Kidney epithelial cell (primary cell): ENCODE measurements around the gene SPINDOC. TPM values are rescaled to one million over a fixed set of nuclear protein-coding genes. Genes with fewer than 3 reads are reported as not detected.

ENCODE experiments used
- DNase-seq: peaks from one replicate; pipeline ENCODE4 v3.0.0-alpha.2; 2010; ENCODE audit warnings: low read depth
- H3K27me3 ChIP-seq: 2 replicates; pipeline ENCODE4 v1.6.0; 2011; ENCODE audit warnings: low read length; ENCODE audit not compliant: control insufficient read depth, insufficient read depth
- H3K36me3 ChIP-seq: 2 replicates; pipeline ENCODE4 v1.5.1; 2011; ENCODE audit warnings: low read length; ENCODE audit not compliant: control insufficient read depth, insufficient read depth
- H3K4me3 ChIP-seq: 2 replicates; pipeline ENCODE4 v1.5.1; 2011; ENCODE audit warnings: low read depth, mild to moderate bottlenecking, control low read depth, low read length
- total RNA-seq: library from RNA; depleted of rRNA; stranded (reverse); fragments of >200 nt; gene quantifications from 2 replicates; pipeline ENCODE4 v1.2.3, GENCODE V29; 2015
- TF ChIP-seq, protein P1 (sequence below): IDR thresholded peaks from 2 replicates; pipeline ENCODE4 v1.5.1; 2011; ENCODE audit warnings: mild to moderate bottlenecking, moderate library complexity, low read length, control low read depth, inconsistent platforms; ENCODE audit not compliant: insufficient read depth, poor library complexity, severe bottlenecking

The SPINDOC gene
- total RNA-seq, 1 donor from 2014 or later, result 41.4 TPM

- TF ChIP-seq, protein P1, sequence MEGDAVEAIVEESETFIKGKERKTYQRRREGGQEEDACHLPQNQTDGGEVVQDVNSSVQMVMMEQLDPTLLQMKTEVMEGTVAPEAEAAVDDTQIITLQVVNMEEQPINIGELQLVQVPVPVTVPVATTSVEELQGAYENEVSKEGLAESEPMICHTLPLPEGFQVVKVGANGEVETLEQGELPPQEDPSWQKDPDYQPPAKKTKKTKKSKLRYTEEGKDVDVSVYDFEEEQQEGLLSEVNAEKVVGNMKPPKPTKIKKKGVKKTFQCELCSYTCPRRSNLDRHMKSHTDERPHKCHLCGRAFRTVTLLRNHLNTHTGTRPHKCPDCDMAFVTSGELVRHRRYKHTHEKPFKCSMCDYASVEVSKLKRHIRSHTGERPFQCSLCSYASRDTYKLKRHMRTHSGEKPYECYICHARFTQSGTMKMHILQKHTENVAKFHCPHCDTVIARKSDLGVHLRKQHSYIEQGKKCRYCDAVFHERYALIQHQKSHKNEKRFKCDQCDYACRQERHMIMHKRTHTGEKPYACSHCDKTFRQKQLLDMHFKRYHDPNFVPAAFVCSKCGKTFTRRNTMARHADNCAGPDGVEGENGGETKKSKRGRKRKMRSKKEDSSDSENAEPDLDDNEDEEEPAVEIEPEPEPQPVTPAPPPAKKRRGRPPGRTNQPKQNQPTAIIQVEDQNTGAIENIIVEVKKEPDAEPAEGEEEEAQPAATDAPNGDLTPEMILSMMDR, result no peak
- H3K36me3 ChIP-seq, result no peaks in the 10 kb centered on the region
These were observed 60.1 kb downstream of the SPINDOC start for GRCh38 chr11:63873311-63873710.

GRCh38 chr11:63874511-63874910 lies 61.3 kb downstream of the SPINDOC start:
- TF ChIP-seq, protein P1, result no peak
- Histone ChIP-seq H3K27me3 (no peaks in the 10 kb centered on the region), H3K4me3 (no peak overlapping the region), H3K36me3 (no peaks in the 10 kb centered on the region)
- DNase-seq, result no peak

More at GRCh38 chr11:63873311-63873710, 60.1 kb downstream of the SPINDOC start:
- DNase-seq, result no peak
- H3K4me3 ChIP-seq, result no peak overlapping the region
- no peaks in the 10 kb centered on the region for H3K27me3 ChIP-seq

- H3K36me3 ChIP-seq, result no peaks in the 10 kb centered on the region
- no peak overlapping the region for H3K4me3 ChIP-seq
- H3K27me3 ChIP-seq, result no peaks in the 10 kb centered on the region
- DNase-seq, result no peak
- TF ChIP-seq, protein P1, result no peak
These were observed 62.3 kb downstream of the SPINDOC start for GRCh38 chr11:63875506-63876065.

GRCh38 chr11:63876616-63877015 lies 63.4 kb downstream of the SPINDOC start:
- Histone ChIP-seq H3K36me3 (no peaks in the 10 kb centered on the region), H3K4me3 (no peak overlapping the region), H3K27me3 (no peaks in the 10 kb centered on the region)
- TF ChIP-seq, protein P1, result no peak
- no peak for DNase-seq

Other genes starting within 250 kb of the SPINDOC start
- 81.0 and 85.7 TPM in 2 replicates for gene PLAAT3, start 199.0 kb upstream of the SPINDOC start, total RNA-seq
- 42.6 and 42.7 TPM in 2 replicates for gene ATL3, start 142.1 kb upstream of the SPINDOC start, total RNA-seq
- gene RTN3, start 132.0 kb upstream of the SPINDOC start, total RNA-seq, result 102 and 107 TPM in 2 replicates
- gene ZFTA, start 44.7 kb upstream of the SPINDOC start, total RNA-seq, result 25.1 and 59.3 TPM in 2 replicates
- gene MARK2, start 25.7 kb downstream of the SPINDOC start, total RNA-seq, result 40.1 and 45.2 TPM in 2 replicates
- 7.8 and 11.5 TPM in 2 replicates for gene RCOR2, start 103.7 kb downstream of the SPINDOC start, total RNA-seq
- 13.8 and 15.6 TPM in 2 replicates for gene NAA40, start 125.5 kb downstream of the SPINDOC start, total RNA-seq
- 282 and 377 TPM in 2 replicates for gene COX8A, start 161.2 kb downstream of the SPINDOC start, total RNA-seq
- gene OTUB1, start 173.0 kb downstream of the SPINDOC start, total RNA-seq, result 100.0 and 119 TPM in 2 replicates
- 0.13 and 0.14 TPM in 2 replicates for gene FLRT1, start 222.5 kb downstream of the SPINDOC start, total RNA-seq